HEK293 (cell line): ENCODE results near the gene ZNRF2.

Source experiments
- CTCF ChIA-PET: fragments of 350-600 bp; formaldehyde crosslinking; extraction: SDS; loops from one replicate; lab custom pipeline; 2021; ENCODE audit warnings: antibody characterized with exemption; lab: Yijun Ruan, JAX
- POLR2A ChIA-PET: fragments of 300-600 bp; formaldehyde crosslinking; extraction: SDS; loops from one replicate; lab custom pipeline; 2020; ENCODE audit warnings: antibody characterized with exemption, inconsistent platforms; lab: Yijun Ruan, JAX
- H3K27ac ChIP-seq: fragments of 200-500 bp; sonication (Bioruptor generic); 2 replicates; pipeline ENCODE4 v1.5.1; 2014; ENCODE audit warnings: low read depth, low read length, control low read depth, inconsistent platforms; ENCODE audit errors: extremely low read depth
- H3K36me3 ChIP-seq, 2 experiments: fragments of 200-500 bp in 1 of 2; sonication (Bioruptor generic) in 1 of 2; 1 replicate in 1 of 2; 2 replicates in 1 of 2; pipeline ENCODE4 v1.5.1; 2014 to 2017; ENCODE audit warnings: inconsistent platforms in 2 of 2, low read length in 2 of 2; ENCODE audit not compliant: control insufficient read depth in 2 of 2, insufficient read depth in 1 of 2
- H3K4me1 ChIP-seq: fragments of 200-500 bp; sonication (Bioruptor generic); 2 replicates; pipeline ENCODE4 v1.5.1; 2014; ENCODE audit warnings: mild to moderate bottlenecking, low read length, inconsistent platforms; ENCODE audit not compliant: control insufficient read depth, insufficient read depth
- H3K4me3 ChIP-seq: 2 replicates; pipeline ENCODE4 v1.5.1; 2011; ENCODE audit warnings: low read depth, mild to moderate bottlenecking, control low read depth, low read length, moderate library complexity
- H3K9me3 ChIP-seq: fragments of 200-500 bp; sonication (Bioruptor generic); 2 replicates; pipeline ENCODE4 v1.5.1; 2014; ENCODE audit warnings: low read depth, low read length, inconsistent platforms; ENCODE audit not compliant: control insufficient read depth, insufficient read depth
- FEZF1 ChIP-seq: fragments of 450-650 bp; formaldehyde crosslinking; IDR thresholded peaks from 2 replicates; pipeline ENCODE4 v1.5.1; 2016; ENCODE audit warnings: missing biosample characterization, missing genetic modification characterization
- GLI4 ChIP-seq: fragments of 450-650 bp; formaldehyde crosslinking; IDR thresholded peaks from 2 replicates; pipeline ENCODE4 v1.5.1; 2016; ENCODE audit warnings: missing biosample characterization, missing genetic modification characterization
- HOXA7 ChIP-seq: sonication (generic); formaldehyde crosslinking; IDR thresholded peaks from 2 replicates; pipeline ENCODE4 v1.8.1; 2022; ENCODE audit warnings: missing genetic modification reagents, borderline replicate concordance
- KLF1 ChIP-seq: fragments of 450-650 bp; formaldehyde crosslinking; IDR thresholded peaks from 2 replicates; pipeline ENCODE4 v1.5.1; 2016; ENCODE audit warnings: missing biosample characterization, missing genetic modification characterization
- KLF10 ChIP-seq: fragments of 450-650 bp; IDR thresholded peaks from 2 replicates; pipeline ENCODE4 v1.5.1; 2018; ENCODE audit warnings: missing biosample characterization, mild to moderate bottlenecking, missing genetic modification characterization
- KLF7 ChIP-seq: fragments of 450-650 bp; formaldehyde crosslinking; IDR thresholded peaks from 2 replicates; pipeline ENCODE4 v1.5.1; 2016; ENCODE audit warnings: missing biosample characterization, missing genetic modification characterization, borderline replicate concordance
- PRDM10 ChIP-seq: fragments of 450-650 bp; formaldehyde crosslinking; IDR thresholded peaks from 2 replicates; pipeline ENCODE4 v1.5.1; 2016; ENCODE audit warnings: missing biosample characterization, missing genetic modification characterization
- ZEB2 ChIP-seq: fragments of 450-650 bp; formaldehyde crosslinking; IDR thresholded peaks from 2 replicates; pipeline ENCODE4 v1.5.1; 2016; ENCODE audit warnings: missing biosample characterization, missing genetic modification characterization
- ZNF10 ChIP-seq: fragments of 450-650 bp; formaldehyde crosslinking; IDR thresholded peaks from 2 replicates; pipeline ENCODE4 v1.5.1; 2017; ENCODE audit warnings: missing biosample characterization, missing genetic modification characterization
- ZNF112 ChIP-seq: fragments of 450-650 bp; formaldehyde crosslinking; IDR thresholded peaks from 2 replicates; pipeline ENCODE4 v1.5.0; 2017; ENCODE audit warnings: missing biosample characterization, missing genetic modification characterization
- ZNF132 ChIP-seq: fragments of 450-650 bp; formaldehyde crosslinking; IDR thresholded peaks from 2 replicates; pipeline ENCODE4 v1.5.1; 2017; ENCODE audit warnings: missing biosample characterization, missing genetic modification characterization, borderline replicate concordance
- ZNF146 ChIP-seq: fragments of 450-650 bp; formaldehyde crosslinking; IDR thresholded peaks from 2 replicates; pipeline ENCODE4 v1.5.1; 2016; ENCODE audit warnings: missing biosample characterization, missing genetic modification characterization
- ZNF184 ChIP-seq: fragments of 450-650 bp; IDR thresholded peaks from 2 replicates; pipeline ENCODE4 v1.5.1; 2018; ENCODE audit warnings: missing biosample characterization, mild to moderate bottlenecking, missing genetic modification characterization
- ZNF544 ChIP-seq: fragments of 450-650 bp; formaldehyde crosslinking; IDR thresholded peaks from 2 replicates; pipeline ENCODE4 v1.5.0; 2017; ENCODE audit warnings: missing biosample characterization, missing genetic modification characterization
- ZNF560 ChIP-seq: fragments of 450-650 bp; formaldehyde crosslinking; IDR thresholded peaks from 2 replicates; pipeline ENCODE4 v1.5.1; 2017; ENCODE audit warnings: missing biosample characterization, missing genetic modification characterization, borderline replicate concordance
- ZNF561 ChIP-seq: fragments of 450-650 bp; IDR thresholded peaks from 2 replicates; pipeline ENCODE4 v1.5.1; 2018; ENCODE audit warnings: missing biosample characterization, missing genetic modification characterization, borderline replicate concordance
- ZNF776 ChIP-seq: fragments of 450-650 bp; formaldehyde crosslinking; IDR thresholded peaks from 2 replicates; pipeline ENCODE4 v1.5.0; 2017; ENCODE audit warnings: missing biosample characterization, missing genetic modification characterization, borderline replicate concordance
- TF ChIP-seq, protein P1 (sequence below): fragments of 450-650 bp; formaldehyde crosslinking; IDR thresholded peaks from 2 replicates; pipeline ENCODE4; 2016; ENCODE audit warnings: missing biosample characterization, missing genetic modification characterization
- TF ChIP-seq, protein P2 (sequence below): fragments of 450-650 bp; formaldehyde crosslinking; IDR thresholded peaks from 2 replicates; pipeline ENCODE4 v1.5.1; 2017; ENCODE audit warnings: missing biosample characterization, missing genetic modification characterization
- TF ChIP-seq, protein P3 (sequence below): fragments of 450-650 bp; formaldehyde crosslinking; IDR thresholded peaks from 2 replicates; pipeline ENCODE4 v1.5.1; 2017; ENCODE audit warnings: missing biosample characterization, mild to moderate bottlenecking, missing genetic modification characterization, moderate library complexity

The ZNRF2 gene

GRCh38 chr7:30331338-30331737, 46.9 kb downstream of the ZNRF2 start:
- H3K27ac ChIP-seq: no peak overlapping the region
- TF ChIP-seq KLF10 (tag by site-specific recombination) (no peak), GLI4 (tag by site-specific recombination) (no peak)
- TF ChIP-seq, all 188 proteins: peak for 0
- peaks cover 14% of the 10 kb centered on the region for H3K4me1 ChIP-seq
- no peaks in the 10 kb centered on the region for H3K9me3 ChIP-seq
- no peak overlapping the region for H3K4me3 ChIP-seq
- POLR2A ChIA-PET: no interaction called here
- CTCF ChIA-PET: interaction anchor here (0.7 kb wide), 1 partner anchor 30 kb away, joined by 4 read pairs; no protein-coding TSS in a partner anchor
- H3K36me3 ChIP-seq: no peaks in the 10 kb centered on the region

- no peak for TF ChIP-seq ZNF560 (tag by site-specific recombination)
- TF ChIP-seq ZNF146: peak; percentile 56
- Histone ChIP-seq H3K4me1 (peaks cover 19% of the 10 kb centered on the region), H3K36me3 (no peaks in the 10 kb centered on the region), H3K27ac (no peak overlapping the region), H3K9me3 (no peaks in the 10 kb centered on the region), H3K4me3 (no peak overlapping the region)
- CTCF ChIA-PET: no interaction called here
- POLR2A ChIA-PET: no interaction called here
Measured at GRCh38 chr7:30332549-30332948, 48.2 kb downstream of the ZNRF2 start.

- POLR2A ChIA-PET: no interaction called here
- H3K36me3 ChIP-seq: no peaks in the 10 kb centered on the region
- CTCF ChIA-PET: no interaction called here
- peaks cover 13% of the 10 kb centered on the region for H3K4me1 ChIP-seq
- no peak overlapping the region for H3K4me3 ChIP-seq
- no peaks in the 10 kb centered on the region for H3K9me3 ChIP-seq
- H3K27ac ChIP-seq: no peak overlapping the region
- TF ChIP-seq ZNF112 (tag by site-specific recombination) (no peak), FEZF1 (tag by site-specific recombination) (no peak), KLF7 (tag by site-specific recombination) (no peak), ZEB2 (tag by site-specific recombination) (no peak), KLF1 (tag by site-specific recombination) (no peak), PRDM10 (tag by site-specific recombination) (peak; percentile 90), ZNF776 (tag by site-specific recombination) (no peak), ZNF10 (tag by site-specific recombination) (peak; percentile 35; the same call in 1 of the 2 replicates), ZNF544 (tag by site-specific recombination) (no peak), ZNF561 (tag by site-specific recombination) (no peak), HOXA7 (CRISPR knock-in tag) (no peak), ZNF184 (tag by site-specific recombination) (no peak), ZNF132 (tag by site-specific recombination) (no peak)
- TF ChIP-seq, protein P1, sequence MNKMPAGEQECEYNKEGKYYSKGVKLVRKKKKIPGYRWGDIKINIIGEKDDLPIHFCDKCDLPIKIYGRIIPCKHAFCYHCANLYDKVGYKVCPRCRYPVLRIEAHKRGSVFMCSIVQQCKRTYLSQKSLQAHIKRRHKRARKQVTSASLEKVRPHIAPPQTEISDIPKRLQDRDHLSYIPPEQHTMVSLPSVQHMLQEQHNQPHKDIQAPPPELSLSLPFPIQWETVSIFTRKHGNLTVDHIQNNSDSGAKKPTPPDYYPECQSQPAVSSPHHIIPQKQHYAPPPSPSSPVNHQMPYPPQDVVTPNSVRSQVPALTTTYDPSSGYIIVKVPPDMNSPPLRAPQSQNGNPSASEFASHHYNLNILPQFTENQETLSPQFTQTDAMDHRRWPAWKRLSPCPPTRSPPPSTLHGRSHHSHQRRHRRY (tag by site-specific recombination): no peak
- TF ChIP-seq, protein P2, sequence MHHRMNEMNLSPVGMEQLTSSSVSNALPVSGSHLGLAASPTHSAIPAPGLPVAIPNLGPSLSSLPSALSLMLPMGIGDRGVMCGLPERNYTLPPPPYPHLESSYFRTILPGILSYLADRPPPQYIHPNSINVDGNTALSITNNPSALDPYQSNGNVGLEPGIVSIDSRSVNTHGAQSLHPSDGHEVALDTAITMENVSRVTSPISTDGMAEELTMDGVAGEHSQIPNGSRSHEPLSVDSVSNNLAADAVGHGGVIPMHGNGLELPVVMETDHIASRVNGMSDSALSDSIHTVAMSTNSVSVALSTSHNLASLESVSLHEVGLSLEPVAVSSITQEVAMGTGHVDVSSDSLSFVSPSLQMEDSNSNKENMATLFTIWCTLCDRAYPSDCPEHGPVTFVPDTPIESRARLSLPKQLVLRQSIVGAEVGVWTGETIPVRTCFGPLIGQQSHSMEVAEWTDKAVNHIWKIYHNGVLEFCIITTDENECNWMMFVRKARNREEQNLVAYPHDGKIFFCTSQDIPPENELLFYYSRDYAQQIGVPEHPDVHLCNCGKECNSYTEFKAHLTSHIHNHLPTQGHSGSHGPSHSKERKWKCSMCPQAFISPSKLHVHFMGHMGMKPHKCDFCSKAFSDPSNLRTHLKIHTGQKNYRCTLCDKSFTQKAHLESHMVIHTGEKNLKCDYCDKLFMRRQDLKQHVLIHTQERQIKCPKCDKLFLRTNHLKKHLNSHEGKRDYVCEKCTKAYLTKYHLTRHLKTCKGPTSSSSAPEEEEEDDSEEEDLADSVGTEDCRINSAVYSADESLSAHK (tag by site-specific recombination): no peak
- TF ChIP-seq, protein P3, sequence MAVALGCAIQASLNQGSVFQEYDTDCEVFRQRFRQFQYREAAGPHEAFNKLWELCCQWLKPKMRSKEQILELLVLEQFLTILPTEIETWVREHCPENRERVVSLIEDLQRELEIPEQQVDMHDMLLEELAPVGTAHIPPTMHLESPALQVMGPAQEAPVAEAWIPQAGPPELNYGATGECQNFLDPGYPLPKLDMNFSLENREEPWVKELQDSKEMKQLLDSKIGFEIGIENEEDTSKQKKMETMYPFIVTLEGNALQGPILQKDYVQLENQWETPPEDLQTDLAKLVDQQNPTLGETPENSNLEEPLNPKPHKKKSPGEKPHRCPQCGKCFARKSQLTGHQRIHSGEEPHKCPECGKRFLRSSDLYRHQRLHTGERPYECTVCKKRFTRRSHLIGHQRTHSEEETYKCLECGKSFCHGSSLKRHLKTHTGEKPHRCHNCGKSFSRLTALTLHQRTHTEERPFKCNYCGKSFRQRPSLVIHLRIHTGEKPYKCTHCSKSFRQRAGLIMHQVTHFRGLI (tag by site-specific recombination): no peak
Measured at GRCh38 chr7:30335763-30336487, 51.5 kb downstream of the ZNRF2 start.
